Skin epidermis (tissue), 12 donors: ENCODE results near the gene CERS1.

ENCODE experiments used
- H3K27ac ChIP-seq, 21 experiments: fragments of 200-600 bp; sonication (generic) in 11 of 21; one replicate each; pipeline ENCODE4 v1.5.0; 2020; ENCODE audit warnings: mild to moderate bottlenecking in 3 of 21, inconsistent platforms in 2 of 21, moderate library complexity in 2 of 21
- H3K4me3 ChIP-seq, 7 experiments: fragments of 200-600 bp; sonication (generic) in 2 of 7; one replicate each; pipeline ENCODE4 v1.5.0; 2020; ENCODE audit warnings: inconsistent platforms in 2 of 7, mild to moderate bottlenecking in 2 of 7, moderate library complexity in 1 of 7

Gene CERS1

GRCh38 chr19:18847549-18848463 is 48.2 kb downstream of the CERS1 start:
- no peak overlapping the region for H3K4me3 ChIP-seq
- peak overlapping the region in 20 of 21 experiments; percentile 12 to 90 (median 78) for H3K27ac ChIP-seq

- H3K4me3 ChIP-seq: no peak overlapping the region
- H3K27ac ChIP-seq: peak overlapping the region in 18 of 21 experiments; percentile 2 to 90 (median 64)
Measured at GRCh38 chr19:18846862-18847548, 49.0 kb downstream of the CERS1 start.

GRCh38 chr19:18845961-18846360 is 50.0 kb downstream of the CERS1 start:
- Histone ChIP-seq H3K4me3 (no peak overlapping the region), H3K27ac (peak overlapping the region in 8 of 21 experiments; percentile 49 to 90 (median 72))

GRCh38 chr19:18844806-18845329 is 51.1 kb downstream of the CERS1 start:
- Histone ChIP-seq H3K4me3 (no peak overlapping the region), H3K27ac (peak overlapping the region in 2 of 21 experiments; percentile 2 to 81)

- no peak overlapping the region for H3K27ac ChIP-seq
Measured at GRCh38 chr19:18843960-18844359, 52.0 kb downstream of the CERS1 start.

GRCh38 chr19:18842166-18842565 is 53.8 kb downstream of the CERS1 start:
- no peak overlapping the region for H3K4me3 ChIP-seq
- no peak overlapping the region for H3K27ac ChIP-seq

More at GRCh38 chr19:18843960-18844359, 52.0 kb downstream of the CERS1 start:
- H3K4me3 ChIP-seq: no peak overlapping the region

- no peak overlapping the region for H3K4me3 ChIP-seq
Measured at GRCh38 chr19:18841400-18841799, 54.6 kb downstream of the CERS1 start.

GRCh38 chr19:18840288-18841267 is 55.4 kb downstream of the CERS1 start:
- peak overlapping the region in 1 of 21 experiments; percentile 53 for H3K27ac ChIP-seq
- no peak overlapping the region for H3K4me3 ChIP-seq

More at GRCh38 chr19:18841400-18841799, 54.6 kb downstream of the CERS1 start:
- no peak overlapping the region for H3K27ac ChIP-seq

GRCh38 chr19:18839465-18840287 is 56.3 kb downstream of the CERS1 start:
- Histone ChIP-seq H3K27ac (peak overlapping the region in 1 of 21 experiments; percentile 53), H3K4me3 (no peak overlapping the region)

GRCh38 chr19:18834644-18834984 is 61.3 kb downstream of the CERS1 start:
- H3K27ac ChIP-seq: no peak overlapping the region
- H3K4me3 ChIP-seq: peak overlapping the region in 2 of 7 experiments; percentile 77 to 93

- H3K4me3 ChIP-seq: peak overlapping the region; percentile 77 to 93 (median 82)
- peak overlapping the region in 8 of 21 experiments; percentile 35 to 98 (median 94) for H3K27ac ChIP-seq
Measured at GRCh38 chr19:18833849-18834643, 61.9 kb downstream of the CERS1 start.

GRCh38 chr19:18833141-18833476 is 62.8 kb downstream of the CERS1 start:
- peak overlapping the region; percentile 77 to 93 (median 82) for H3K4me3 ChIP-seq
- H3K27ac ChIP-seq: peak overlapping the region in 18 of 21 experiments; percentile 79 to 98 (median 95)

- H3K27ac ChIP-seq: peak overlapping the region; percentile 85 to 98 (median 94)
Measured at GRCh38 chr19:18832306-18833140, 63.4 kb downstream of the CERS1 start.

GRCh38 chr19:18831524-18832305 is 64.2 kb downstream of the CERS1 start, which contains the start of gene UPF1:
UPF1 (plus strand) TSS chr19:18831959; CDS start chr19:18832210, 251 bp downstream.
- H3K27ac ChIP-seq: peak within 1 kb of the TSS; percentile 85 to 98 (median 94)
- H3K4me3 ChIP-seq: peak within 1 kb of the TSS; percentile 77 to 93 (median 82)

More at GRCh38 chr19:18832306-18833140, 63.4 kb downstream of the CERS1 start:
- H3K4me3 ChIP-seq: peak overlapping the region; percentile 77 to 93 (median 82)

- Histone ChIP-seq H3K4me3 (no peak overlapping the region), H3K27ac (no peak overlapping the region)
Measured at GRCh38 chr19:18830488-18830887, 65.5 kb downstream of the CERS1 start.

GRCh38 chr19:18828786-18829185 is 67.2 kb downstream of the CERS1 start:
- H3K4me3 ChIP-seq: no peak overlapping the region
- H3K27ac ChIP-seq: no peak overlapping the region
